GM18499 (cell line): Measurements from ENCODE around the gene STOX2.

ENCODE experiments used
- ATAC-seq: cut with Tn5 transposase; IDR thresholded peaks from one replicate; pipeline ENCODE4 v1.9.1; 2021; ENCODE audit warnings: moderate number of reproducible peaks; ENCODE audit not compliant: insufficient read depth, unreplicated experiment

STOX2 gene

DNA sequence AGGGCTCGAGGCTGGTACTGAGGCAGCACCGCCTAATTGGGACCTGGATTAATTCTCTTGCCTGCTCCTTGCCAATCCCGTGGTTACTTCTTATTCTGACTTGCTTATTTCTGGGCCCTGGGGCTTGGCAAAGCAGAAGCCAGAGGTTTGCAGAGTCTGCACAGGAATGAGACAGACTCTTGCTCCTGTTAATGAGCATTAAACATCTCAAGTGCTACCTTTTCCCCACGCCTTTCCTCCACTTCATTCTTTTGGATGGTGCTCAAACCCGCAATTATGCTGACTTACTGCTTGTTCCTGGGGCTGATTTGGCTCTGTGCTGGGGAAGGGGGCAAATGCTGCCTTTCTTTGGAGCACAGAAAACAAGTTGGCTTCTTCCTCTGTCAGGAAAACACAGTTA is 16.5 kb upstream of the STOX2 start:
- ATAC-seq = no peak

DNA sequence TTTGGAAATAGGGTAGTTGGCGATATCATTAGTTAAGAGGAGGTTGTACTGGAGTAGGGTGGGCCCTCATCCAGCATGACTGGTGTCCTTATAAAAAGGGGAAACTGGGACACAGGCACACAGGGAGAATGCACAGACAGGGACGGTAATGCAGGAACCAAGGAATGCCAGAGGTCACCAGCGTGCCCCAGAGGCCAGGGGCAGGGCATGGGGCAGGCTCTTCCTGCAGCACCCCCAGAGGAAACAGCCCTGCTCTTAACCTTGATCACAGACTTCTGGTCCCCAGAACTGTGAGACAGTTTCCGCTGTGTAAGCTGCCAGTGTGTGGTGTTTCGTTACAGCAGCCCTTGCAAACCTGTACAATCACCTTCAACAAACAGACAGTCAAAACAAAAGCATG is 15.9 kb upstream of the STOX2 start:
- no peak for ATAC-seq

DNA sequence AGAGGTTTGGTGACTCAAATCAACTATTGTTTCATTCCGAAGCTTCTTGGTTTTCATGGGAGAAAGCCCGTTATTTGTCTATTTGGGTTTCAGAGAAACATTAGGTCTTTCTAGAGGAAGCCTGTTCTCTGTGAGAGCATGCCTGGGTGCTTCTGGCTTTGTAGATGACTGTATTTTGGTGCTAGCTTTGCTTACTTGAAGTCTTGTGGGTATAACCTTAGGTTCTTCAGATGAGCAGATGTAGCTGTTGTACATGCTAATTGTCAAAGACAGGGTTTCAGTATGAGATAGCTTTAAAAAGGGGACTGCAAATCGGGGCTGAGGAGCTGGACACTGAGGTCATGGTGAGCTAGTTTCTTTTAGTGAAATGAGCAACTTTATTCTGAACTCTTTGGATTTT is 7.9 kb upstream of the STOX2 start:
- no peak for ATAC-seq

DNA sequence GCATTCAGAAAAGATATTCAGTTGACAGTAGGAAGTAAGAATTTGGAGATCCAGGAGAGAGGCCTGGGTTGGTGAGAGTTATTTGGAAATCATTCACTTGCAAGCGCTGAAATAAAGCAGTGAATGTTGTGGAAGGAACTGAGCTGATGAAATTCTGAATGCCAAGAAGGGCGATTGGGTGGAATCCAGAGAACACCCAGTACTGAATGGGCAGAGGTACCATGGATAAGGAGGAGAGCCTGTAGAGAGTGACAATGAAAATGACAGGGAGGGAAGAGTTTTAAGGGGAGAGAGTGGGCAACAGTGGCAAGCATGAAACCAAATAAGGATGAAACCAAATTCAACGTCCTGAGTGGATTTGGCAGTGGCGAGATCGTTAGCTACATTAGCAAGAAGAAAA is 6.7 kb upstream of the STOX2 start:
- ATAC-seq = no peak

DNA sequence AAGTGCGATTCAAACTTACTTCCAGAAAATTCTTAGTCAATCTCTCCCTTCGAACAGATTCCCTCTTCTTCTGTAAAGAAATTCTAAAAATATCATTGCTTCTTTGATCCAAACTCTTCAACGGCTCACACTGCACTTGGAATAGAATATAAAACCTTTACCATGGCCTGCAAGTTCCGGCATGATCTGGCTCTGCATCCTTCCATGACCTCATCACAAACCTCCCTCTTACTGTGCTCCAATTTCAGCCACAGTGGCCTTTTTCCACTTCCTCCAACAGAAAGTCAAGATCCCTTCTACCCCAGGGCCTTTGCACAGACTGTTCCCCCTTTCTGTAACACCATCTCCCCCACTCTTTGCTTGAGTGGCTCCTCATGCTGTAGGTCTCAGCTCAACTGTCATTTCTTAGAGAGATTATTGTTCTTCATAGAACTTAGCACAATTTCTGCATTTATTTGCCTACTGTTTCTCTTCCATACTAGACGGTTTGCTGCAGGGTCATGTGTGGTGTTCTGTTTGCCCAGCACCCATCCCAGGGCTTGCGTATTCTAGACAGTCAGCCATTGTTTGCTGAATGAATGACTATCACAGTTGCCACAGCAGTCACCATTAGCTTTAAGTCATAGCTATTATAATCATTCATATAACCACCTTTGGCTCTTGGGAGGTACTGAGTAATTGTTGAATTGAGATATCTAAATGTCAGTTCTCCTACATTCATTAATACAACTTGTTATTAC is 1.9 kb upstream of the STOX2 start:
- no peak for ATAC-seq

DNA sequence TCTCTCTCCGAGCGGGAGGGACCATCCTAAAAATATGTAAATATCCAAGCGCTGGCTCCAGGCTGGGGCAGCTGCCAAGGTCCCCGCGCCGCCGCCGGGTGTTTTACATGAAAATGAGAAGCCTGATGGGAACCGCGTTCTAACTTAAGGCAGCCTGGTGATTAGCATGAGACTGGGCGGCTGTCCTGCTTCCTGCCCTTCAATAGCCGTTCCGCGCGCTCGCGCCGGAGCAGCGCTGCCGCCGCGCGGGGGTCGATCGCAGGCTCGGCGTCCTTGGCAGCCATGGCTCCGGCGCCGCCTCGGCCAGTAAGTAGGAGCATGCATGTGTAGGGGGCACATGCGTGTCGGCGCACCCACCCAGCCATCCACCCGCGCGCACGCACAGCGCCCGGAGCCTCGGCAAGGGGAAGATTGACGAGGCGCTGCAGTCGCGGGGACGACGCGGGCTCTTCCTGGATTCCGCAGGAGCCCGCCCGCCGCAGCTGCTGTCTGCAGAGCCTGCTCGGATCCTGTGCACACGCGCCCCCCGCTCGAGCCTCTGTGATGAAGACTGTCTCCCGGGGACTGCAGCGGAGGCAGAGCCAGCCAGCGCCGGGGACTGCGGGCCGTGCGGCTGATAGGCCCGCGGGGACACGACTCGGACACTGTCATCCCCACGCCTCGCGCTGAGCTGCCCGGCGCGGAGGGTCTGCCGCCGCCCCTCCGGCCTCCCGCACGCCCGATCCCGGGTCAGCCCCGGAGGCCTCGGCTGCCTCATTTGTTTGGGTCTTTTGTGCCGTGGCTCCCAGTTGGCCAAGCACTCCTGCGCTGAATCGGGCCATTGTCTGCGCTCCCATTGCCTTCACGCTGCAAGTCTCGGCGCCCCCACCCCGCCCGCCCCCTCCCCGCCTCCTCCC is 734 bp downstream of the STOX2 start:
- no peak for ATAC-seq

DNA sequence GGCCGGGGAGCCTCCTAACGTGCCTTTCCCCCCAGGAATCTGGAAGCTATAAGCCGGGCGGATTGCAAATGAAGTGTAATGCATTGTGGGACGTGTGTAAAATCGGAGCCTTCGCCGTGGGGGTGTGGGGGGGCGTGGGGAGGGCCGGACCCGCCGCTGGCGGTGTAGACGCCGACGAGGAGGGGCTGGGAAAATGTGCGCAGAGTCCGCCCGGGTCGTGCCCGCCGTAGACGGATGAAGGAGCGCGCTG is 1.3 kb downstream of the STOX2 start:
- no peak for ATAC-seq

DNA sequence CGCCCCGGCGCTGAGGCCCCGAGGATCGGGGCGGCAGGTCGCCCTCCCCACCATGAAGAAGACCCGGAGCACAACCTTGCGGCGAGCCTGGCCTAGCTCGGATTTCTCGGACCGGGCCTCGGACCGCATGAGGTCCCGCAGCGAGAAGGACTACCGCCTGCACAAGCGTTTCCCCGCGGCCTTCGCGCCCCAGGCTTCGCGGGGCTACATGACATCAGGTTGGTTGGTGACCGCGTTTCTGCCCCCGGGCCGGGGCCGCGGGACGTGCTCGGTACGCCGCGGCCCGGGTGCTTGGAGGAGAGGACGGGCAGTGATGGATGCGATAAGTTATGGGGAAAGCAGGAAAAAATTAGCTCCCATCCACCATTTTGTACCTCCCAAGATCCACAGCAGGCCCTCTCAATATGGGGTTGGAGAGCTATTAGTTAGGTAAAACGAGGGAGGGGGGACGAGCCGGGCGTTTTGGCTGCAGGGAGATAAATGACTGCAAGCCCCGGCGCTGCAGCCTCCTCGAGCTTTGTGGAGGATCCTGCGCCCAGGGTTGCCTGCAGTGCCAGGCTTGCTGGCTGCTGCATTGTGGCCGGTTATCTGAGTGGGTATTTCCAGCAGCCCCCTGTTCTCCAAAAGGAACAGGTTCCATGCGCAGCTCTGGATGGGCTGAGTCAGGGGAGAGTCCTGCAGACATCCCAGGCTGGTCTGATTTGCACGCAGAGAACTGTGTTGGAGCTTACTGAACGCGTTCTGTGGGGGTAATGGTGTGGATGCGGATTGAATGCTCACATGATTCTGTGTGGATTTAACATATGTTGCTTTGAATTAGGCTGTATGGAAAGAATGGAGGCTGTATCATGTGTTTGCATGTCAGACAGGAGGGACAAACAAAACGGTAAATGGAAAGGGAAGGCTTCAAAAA is 1.9 kb downstream of the STOX2 start:
- ATAC-seq = no peak

DNA sequence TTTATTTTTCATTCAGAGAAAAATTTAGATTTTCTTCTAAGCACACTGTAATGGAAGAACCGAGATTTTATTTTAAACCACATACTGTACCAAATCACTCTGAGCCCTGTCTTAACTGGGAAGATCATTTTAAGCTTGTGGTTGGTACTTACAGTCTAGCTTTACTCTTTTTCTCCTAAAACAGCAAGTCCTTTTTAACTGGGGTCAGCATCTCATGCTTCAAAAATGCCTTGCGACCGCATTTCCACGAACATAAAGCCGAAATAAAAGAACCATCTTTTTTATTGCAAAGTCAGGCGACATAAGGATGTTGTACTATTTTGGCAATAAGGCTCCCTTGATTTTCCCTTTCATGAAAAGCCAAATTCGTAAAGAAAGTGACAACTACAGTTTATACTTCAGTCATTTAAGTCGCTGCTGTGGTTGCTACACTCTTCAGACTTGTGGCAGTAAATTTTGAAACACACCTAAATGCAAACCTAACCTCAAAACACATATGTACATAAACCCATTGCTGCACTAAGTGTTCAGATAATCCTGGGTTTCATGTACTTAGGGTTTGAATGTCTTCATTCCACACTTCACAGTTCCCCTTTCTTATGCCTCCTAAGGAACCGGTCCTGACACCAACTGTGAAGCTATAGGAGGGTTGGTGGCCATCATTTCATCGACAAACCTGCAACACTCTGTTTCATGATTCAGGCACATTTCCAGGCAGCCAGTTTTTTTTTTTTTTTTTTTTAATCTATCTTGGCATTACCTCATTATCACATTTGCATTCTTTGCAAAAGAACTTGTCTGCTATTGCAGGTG is 3.0 kb downstream of the STOX2 start:
- ATAC-seq = no peak

DNA sequence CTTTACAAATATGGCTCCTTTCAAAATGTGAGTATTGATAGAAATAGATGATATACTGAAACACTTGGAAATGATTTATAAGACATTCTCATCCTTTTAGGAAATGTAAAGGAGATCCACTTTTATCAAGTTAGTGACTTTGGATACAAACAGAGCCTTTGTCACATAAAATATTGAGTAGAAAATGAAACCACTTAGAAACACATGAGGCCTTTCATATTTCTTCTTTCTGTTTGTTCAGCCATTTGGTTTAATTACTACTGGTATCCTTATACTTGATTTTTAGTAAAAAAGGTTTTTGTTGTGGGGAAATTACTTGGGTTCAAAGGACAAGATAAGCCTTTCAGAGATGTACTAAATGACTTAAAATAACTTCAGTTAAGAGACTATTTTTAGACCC is 4.1 kb downstream of the STOX2 start:
- no peak for ATAC-seq

DNA sequence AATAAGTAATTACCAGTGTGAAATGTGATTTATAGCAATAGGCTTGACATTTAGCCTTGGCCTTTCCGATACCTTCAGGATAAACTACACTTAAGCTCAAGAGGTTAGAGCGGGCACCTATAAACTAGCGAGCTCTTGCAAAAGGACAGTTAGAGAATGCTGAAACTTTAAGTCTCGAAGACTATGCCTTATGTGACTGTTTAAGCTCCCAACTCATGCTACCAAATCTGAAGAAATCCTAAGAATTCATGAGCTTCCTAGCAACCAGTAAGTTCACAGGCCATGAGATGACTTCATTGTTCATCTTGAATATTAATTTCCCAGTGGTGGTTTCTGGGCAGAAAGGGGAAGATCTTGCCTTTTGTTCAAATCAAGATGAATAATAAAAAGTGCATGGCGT is 4.7 kb downstream of the STOX2 start:
- no peak for ATAC-seq

DNA sequence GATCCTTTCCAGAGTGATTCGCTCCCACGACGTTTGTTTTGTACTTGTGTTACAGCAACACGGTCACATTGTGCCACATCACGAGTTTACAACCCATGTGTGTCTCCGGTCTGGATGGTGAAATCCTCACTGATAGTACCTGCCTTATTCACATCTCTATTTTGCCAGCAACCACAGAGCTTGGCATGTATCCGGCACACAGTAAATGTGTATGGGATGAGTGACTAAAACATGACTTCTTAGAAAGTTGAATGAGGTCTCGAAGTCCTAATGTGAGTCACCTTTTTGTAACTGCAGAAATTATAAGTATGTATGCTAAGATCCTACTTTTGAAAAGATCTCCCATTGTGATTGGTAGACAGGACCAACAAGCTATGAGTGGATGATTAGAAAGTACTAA is 7.5 kb downstream of the STOX2 start:
- ATAC-seq = no peak

DNA sequence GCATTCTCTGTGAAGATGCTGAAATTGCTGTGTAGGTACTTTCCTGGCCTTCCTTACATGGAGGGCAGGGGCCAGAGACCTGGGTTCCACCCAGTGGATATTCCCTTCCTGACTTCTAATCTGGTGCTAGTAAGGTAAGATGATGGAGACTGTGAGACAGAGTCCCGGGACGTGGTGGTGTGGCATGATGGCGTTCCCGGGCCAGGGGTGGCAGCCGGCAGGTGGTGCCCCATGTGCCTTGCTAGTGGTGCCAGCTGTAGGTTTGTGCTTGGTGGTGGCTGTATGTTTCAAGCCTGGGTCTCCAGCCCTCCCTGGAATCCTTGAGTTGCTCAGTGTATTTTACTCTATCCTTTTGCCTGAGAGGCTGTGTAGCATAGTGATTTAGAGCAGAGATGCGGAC is 10.9 kb downstream of the STOX2 start:
- no peak for ATAC-seq

DNA sequence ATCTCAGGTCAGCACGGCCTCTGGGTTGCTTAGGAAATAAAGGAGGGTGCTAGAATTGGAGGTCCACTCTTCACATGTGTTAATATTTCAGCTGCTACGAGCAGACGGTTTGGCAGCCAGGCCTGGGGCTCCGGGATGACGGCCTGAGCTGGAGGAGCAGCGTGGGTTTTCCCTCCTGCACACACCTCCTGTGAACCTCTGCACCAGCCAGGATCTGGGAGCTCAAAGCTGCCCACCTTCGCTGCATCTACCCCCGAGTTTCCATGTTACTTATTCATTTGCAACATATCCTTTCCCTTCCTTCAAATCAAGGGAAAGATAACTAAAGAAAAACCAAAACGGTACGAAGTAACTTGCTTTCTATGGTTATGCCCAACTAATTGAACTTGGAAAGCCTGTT is 13.6 kb downstream of the STOX2 start:
- no peak for ATAC-seq

DNA sequence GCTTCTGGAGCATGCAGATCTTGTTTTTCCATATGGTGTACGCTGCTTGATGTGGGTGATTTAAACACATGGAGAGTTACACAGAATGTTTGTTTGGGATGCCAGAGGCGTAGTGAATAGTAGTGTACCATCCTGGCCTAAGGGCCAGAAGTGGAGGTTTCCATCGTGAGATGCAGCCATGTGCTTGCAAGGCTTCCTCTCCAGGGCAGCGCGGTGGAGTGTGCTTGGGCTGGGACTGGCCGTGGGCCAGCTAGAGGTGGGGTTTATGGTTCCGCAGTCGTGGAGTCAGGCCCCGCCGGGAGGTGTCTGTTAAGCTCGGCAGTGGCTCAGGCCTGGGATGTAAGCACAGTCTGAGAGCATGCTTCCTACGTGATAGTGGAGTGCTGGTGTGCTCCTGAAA is 14.0 kb downstream of the STOX2 start:
- no peak for ATAC-seq

DNA sequence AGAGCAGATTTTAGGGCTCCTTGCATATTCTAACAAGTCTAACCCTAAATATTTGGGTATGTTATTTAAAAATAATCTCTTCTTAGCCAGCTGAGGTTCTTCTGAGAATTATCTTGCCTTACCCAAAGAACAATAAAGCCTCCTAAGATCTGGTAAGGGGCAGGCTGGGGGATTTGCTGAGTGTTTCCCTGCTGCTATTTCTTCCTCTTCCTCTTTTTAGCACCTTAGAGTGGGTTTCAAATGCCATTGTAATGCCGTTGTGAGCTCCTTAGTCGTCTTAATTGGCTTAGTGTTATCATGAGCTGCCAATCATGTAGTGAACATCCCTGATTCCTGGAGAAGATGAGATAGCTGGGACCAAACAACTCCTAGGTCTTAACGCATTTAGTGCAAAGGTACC is 15.4 kb downstream of the STOX2 start:
- ATAC-seq = no peak

DNA sequence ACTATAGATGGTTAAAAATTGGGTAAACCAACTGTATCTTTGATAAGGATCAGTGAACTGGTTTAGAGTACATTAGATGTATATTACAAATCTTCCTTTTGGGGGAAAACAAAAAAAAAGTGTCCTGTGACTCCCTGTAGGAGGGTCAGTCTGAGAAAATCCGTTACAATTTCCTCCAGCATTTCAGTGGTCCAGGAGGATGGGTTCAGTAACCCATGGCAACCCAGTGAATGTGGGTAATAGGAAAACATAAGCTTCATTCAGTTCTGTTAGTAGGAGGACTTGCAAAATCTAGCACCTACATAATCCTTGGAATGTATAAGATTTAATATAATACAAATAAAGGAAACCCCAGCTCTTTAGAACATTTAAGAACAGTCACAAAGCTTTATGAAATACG is 16.2 kb downstream of the STOX2 start:
- ATAC-seq = no peak

DNA sequence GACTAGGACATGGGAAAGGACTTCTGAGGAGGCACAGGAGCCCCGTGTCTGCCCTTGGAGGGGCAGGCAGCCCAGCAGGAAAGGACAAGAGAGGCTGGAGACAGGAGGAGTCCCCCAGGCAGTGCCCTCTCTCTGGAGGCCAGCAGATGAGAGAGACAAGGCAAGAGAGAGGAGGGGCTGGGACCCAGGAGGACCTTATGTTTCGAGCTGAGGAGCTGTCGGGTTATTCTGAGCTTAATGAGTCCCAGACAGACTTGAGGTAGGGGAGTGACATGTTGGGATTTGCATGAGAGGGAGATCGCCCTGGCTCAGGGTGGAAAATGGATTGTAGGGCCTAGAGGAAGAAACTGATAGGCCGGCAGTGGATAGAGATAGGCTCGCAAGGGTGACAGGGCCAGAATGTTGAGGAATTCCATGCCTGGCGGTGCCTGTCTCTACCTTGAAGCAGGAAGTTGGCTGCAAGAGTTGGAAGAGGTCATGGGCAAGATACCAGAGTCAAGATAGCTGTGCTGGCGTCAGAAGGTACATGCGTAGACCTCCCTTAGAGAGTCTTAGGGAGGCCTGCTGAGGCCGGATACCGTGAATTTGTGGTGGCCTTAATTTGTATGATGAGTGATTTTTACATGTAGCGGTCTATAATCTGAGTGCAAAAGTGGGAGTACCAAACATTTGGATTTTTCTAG is 19.4 kb downstream of the STOX2 start:
- no peak for ATAC-seq

DNA sequence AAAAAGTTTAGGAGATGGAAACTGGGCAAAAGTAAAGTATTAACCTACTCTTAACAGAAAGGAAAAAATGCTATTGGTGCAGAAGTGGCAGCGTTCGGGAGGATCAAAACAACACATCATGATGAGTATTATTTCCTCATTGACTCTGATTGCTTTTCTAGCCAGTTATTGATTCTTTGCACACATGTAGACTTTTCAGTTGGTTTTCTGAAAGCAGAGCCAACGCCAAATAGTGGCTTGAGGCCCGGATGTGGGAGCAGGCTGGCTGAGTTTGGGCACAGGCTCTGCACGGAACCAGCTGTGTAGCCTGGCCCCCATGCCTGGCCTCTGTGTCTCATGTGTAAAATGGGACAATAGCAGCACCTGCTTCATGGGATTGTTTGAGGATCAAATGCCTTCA is 21.8 kb downstream of the STOX2 start:
- no peak for ATAC-seq

DNA sequence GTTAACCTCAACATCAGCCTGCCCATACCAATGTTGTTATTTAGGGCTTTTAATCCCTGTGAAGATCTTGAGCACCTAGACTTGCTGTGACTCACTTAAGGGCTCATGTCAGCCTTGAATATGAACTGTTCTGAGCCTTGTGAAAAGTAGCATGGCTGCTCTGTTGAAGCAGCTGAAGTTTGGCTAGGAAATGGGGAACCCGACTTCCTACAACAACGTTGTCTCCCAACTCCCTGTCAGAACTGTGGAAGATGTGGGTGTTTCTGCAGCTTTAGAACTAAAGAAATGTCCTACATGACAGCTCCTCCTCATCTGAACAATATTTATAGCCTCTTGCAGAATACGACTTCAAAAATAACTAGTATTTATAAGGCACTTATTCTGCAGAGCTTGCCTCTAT is 27.5 kb downstream of the STOX2 start:
- no peak for ATAC-seq
